TTC549 (cell line): ENCODE measurements around the gene TMEM250.
"Not testable (repeated sequence)": the region's sequence is repeated elsewhere in the genome, so short reads cannot be mapped to it uniquely, and the experiment has no call there.

ENCODE experiments used
- FAIRE-seq: peaks from 2 replicates; lab custom pipeline; 2012; peaks lifted over from hg19 to GRCh38; lab: Jason Lieb, UNC

Gene TMEM250

GRCh38 chr9:136110082-136111061 lies 8.3 kb downstream of the TMEM250 start:
- no peak for FAIRE-seq

- no peak for FAIRE-seq
Measured at GRCh38 chr9:136109351-136110081, 9.2 kb downstream of the TMEM250 start.

- FAIRE-seq: no peak
Measured at GRCh38 chr9:136108648-136109266, 9.9 kb downstream of the TMEM250 start.

GRCh38 chr9:136107953-136108647 lies 10.6 kb downstream of the TMEM250 start:
- no peak for FAIRE-seq

- FAIRE-seq: no peak
Measured at GRCh38 chr9:136107155-136107952, 11.3 kb downstream of the TMEM250 start.

GRCh38 chr9:136105398-136106135 lies 13.1 kb downstream of the TMEM250 start:
- no peak for FAIRE-seq

GRCh38 chr9:136104916-136105315 lies 13.8 kb downstream of the TMEM250 start:
- FAIRE-seq: no peak

- FAIRE-seq: no peak
Measured at GRCh38 chr9:136104488-136104800, 14.2 kb downstream of the TMEM250 start.

- no peak for FAIRE-seq
Measured at GRCh38 chr9:136103651-136104487, 14.8 kb downstream of the TMEM250 start.

GRCh38 chr9:136101615-136102074 lies 17.0 kb downstream of the TMEM250 start:
- not testable (repeated sequence) for FAIRE-seq

GRCh38 chr9:136100700-136101614 lies 17.7 kb downstream of the TMEM250 start:
- FAIRE-seq: no peak

- no peak for FAIRE-seq
Measured at GRCh38 chr9:136099542-136099941, 19.1 kb downstream of the TMEM250 start.

GRCh38 chr9:136098844-136099243 lies 19.8 kb downstream of the TMEM250 start:
- no peak for FAIRE-seq

GRCh38 chr9:136098210-136098609 lies 20.5 kb downstream of the TMEM250 start:
- FAIRE-seq: no peak

- FAIRE-seq: no peak
Measured at GRCh38 chr9:136096505-136097001, 22.1 kb downstream of the TMEM250 start.

GRCh38 chr9:136095070-136096058 lies 23.3 kb downstream of the TMEM250 start, which contains the start of gene NACC2:
NACC2 (minus strand) TSS chr9:136095289; CDS start chr9:136050521, 44,768 bp downstream.
- no peak for FAIRE-seq
